NAMALWA (cell line): ENCODE measurements around the gene INPP5A.
"Not testable (repeated sequence)": the region's sequence is repeated elsewhere in the genome, so short reads cannot be mapped to it uniquely, and the experiment has no call there.

ENCODE experiments used
- DNase-seq: peaks from one replicate; pipeline ENCODE4 v3.0.0-alpha.2; 2015; ENCODE audit warnings: low spot score

The INPP5A gene

DNA sequence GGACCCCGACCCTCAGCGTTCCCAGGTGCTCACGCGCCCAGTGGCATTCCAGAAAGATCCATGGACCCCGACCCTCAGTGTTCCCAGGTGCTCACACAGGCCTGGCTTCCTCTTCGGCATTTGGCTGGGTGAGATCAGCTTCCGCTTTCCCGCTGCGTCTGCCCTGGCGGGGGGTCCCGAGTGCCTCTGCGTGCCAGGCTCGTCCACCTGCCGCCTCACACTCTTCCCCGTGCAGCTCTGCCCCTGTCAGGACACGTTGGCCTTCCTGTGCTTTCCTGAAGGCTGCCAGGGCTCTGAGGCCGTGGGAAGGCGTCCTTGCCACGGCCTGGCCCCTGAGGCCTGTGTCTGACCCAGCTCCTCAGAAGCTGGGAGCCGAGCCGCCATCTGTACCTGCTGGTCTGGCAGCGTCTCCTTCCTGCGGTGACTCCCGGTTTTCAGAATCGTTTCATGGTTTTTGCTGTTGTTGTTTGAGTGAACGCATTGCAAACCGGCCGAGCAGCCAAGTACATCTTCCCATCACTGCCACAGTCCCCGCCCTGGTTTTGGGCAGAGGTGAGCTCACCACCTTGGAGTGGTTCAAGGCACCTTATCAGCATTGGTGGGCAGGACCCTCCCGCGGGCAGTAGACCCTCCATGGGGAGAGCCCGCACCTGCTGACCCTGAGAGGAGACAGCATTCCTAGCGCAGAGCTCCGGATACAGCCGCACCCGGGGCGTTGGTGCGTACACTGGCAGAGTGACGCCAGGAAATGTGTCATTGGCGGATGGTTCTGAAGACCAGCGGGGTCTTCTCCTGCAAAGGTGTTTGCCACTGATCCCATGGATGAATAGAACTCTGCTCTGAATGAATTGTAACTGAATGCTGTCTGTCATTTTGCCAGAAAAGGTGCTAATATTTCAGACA is 231.0 kb downstream of the INPP5A start:
- no peak for DNase-seq

DNA sequence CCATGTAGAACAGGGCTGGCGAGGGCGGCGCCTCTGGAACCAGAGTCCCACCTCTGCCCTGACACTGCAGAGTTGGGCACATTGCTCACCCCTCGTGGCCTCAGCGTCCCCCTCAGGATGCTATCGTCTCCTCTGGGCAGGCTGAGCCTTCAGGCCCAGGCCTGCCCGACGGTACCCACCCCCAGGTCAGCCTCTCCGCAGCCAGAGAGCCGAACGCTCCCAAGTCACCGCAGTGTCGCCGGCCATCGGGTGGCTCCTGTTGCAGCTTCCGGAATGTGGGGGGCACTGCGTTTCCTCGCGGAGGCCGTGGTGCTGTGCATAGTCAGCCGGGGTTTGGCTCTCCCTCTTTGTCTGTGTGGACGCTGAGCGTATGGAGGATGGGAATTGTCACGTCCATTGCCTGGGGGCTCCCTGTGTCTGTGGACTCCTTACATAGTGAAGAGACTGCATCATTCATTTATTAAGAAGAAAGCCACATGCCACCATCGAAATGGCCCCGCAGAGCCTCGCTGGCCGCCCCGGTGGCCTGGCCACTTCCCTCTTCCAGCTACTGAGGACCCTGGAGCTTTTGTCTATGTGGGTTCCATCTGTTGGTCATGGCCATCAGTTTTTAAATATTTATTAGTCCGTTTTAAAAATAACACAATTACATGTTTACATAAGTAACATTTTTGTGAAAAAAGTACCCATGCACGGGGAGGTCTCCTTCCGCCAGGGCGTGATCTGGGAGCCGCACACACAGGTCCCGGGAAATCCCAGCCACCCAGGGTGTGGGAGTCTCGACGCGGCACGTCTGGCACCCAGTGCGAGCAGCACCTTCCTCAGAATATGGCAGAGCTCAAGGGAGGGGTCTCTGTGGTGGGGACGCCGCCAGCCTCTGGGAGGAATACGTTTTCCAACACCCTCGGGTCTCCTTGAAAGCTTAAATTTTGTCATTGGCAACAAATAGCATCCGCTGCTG is 232.8 kb downstream of the INPP5A start:
- no peak for DNase-seq

DNA sequence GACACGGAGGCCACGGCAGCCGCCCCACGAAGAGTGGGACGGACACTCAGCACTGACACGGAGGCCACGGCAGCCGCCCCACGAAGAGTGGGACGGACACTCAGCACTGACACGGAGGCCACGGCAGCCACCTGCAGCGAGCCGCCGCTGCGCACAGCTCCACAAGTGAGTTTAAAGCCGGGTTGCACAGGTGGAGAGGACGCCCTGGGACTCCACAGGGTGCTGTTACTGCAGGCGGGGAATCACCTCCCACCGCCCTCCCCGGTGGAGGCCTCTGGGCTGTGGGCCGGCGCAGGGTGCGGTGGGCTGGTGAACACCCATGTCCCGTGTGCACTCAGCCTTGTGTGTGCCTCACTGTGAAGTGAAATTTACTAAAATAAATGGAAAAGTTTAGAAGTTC is 235.2 kb downstream of the INPP5A start:
- not testable (repeated sequence) for DNase-seq

DNA sequence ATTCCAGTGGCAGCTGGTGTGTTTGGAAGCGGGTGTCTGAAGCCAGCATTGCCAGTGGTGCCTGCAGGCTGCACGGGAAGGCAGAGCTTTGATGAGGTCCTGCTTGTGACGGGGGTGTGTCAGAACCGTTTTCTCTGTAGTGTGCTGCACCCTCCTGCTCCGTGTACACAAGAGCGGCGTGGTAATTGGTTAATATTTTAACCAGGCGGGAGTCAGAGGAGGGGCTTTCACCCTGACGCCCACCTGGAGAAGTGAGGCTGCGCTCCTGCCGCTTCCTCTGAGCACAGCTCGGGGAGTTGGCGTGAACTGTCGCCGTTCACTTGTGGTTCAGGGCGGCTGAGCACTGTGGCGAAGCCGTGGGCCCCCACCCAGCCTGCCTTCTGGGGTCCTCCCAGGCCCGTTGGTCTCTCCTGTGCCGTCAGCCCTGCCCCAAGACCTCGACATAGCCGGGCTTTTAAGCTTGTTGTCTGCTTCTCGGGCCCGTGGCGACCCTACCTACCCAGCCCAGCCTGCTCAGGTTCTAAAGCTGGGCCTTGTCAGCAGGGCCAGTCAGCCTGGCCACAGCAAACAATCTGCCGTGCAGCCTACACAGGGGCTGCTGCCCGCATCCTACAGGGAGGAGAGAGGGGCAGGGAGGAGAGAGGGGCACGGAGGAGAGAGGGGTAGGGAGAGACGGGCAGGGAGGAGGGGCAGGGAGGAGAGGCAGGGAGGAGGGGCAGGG is 236.8 kb downstream of the INPP5A start:
- DNase-seq, result no peak

DNA sequence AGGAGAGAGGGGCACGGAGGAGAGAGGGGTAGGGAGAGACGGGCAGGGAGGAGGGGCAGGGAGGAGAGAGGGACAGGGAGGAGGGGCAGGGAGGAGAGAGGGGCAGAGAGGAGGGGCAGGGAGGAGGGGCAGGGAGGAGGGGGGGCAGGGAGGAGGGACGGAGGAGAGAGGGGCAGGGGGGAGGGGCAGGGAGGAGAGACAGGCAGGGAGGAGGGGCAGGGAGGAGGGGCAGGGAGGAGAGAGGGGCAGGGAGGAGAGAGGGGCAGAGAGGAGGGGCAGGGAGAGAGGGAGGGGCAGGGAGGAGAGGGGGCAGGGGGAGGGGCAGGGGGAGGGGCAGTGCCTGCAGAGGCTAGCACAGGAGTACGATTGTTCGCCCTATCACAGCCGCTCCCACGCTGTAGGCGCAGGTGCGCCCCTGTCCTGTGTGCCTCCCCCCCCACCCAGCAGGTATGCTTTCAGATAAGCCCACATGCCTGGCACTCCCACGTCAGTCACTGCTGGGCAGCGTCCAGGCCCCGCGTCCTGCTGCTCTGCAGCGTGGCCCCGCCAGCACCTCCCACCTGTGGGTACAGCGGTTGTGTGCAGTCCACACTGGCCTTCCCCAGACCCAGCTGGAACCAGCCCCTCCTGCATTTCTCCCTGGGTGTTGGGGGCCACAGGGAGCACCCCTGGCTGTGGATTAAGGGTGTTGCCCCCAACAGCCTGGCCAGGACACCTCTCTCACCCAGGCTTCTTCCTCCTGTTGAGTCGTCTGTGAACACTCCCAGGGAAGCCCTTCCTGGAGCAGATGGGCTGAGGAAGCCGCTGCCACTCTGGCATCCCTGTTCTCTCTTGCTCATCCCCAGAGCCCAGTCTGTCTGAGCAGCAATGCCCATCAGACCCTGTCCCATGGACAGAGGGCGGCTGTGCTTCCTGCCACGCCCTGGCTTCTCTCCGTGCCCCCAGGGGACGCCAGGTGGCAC is 237.6 kb downstream of the INPP5A start:
- no peak for DNase-seq

DNA sequence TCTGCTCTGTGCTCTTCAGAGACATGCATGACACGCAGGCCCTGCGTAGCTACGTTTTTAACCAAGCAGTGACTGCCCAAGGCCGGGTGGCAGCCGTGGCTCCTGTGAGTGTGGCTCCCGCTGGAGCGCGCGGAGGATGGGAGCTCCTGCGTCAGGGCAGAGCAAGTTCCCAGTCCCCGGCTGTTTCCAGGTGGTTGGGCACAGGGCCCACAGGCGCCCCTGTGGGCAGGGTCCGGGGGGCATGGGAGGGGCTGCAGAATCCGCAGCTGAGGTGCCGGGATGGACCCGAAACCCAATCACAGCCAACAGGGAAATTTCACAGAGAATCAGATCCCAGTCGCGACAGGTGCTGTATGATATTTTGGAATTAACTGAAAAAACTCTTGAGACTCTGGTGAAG is 238.6 kb downstream of the INPP5A start:
- DNase-seq, result no peak

DNA sequence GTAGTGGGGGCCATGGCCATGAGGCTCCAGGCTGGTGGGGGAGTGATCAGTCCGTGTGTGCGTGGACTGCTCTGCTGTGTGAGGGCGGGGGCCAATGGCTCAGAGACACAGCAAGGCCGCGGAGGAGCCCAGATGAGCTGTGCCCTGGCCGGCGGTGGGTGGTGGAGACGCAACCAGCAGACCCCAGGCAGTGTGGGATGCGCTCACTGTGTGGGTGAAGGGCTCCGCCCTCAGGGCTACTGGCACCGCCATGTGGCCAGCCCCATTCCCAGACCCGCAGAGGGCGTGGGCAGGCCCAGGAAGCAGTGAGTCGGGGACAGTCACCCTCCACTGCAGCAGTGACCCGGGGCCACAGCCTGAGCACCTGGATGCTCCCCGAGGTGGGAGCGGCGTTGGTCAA is 239.2 kb downstream of the INPP5A start:
- no peak for DNase-seq

DNA sequence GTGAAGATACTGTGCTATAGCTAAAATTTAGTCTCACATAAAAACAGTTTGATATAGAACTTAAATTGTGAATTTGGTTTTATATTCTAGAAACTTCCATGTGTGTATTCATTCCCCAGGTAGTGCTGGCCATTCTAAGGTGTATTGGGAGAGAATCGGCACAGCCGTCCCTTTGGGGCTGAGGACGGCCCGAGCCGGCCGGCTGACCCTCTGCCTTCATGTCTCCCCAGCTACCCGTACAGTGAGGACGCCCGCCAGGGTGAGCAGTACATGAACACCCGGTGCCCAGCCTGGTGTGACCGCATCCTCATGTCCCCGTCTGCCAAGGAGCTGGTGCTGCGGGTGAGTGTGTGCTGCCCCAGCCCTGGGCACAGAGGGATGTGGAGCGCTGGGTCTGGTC is 239.9 kb downstream of the INPP5A start:
- DNase-seq, result no peak

DNA sequence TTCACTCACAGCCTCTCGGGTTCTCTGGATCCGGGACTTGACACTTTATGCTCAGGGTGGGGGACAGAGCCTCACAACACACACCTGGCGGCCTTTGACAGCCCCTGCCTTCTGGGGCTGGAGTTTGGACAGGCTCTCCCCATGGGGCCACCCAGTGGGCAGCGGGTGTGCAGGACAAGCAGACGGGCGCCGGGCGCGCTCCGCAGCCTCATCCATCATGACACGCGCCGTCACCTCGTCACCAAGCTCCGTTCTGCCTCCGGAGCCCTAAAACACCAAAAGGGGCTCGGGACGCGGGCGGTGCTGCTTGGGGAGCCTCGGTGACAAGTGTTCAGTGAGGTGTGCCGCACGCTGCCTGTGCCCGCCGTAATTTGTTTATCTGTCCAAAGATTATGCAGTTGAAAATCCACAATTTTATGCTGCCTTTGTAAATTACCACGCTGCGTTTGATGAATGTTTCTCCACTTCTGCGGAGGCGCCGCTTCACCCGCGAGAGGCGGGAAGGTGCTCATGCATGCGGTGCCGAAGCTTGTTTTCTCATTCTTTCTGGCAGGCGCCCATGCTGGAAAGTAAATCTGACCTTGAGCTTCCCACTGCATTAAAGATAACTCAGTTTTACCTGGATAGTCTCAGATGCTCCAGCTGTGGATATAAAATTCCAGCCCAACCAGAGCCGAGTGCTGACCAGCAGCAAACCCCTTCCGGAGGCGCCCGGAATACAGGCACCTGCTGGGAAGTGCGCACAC is 242.1 kb downstream of the INPP5A start:
- no peak for DNase-seq

DNA sequence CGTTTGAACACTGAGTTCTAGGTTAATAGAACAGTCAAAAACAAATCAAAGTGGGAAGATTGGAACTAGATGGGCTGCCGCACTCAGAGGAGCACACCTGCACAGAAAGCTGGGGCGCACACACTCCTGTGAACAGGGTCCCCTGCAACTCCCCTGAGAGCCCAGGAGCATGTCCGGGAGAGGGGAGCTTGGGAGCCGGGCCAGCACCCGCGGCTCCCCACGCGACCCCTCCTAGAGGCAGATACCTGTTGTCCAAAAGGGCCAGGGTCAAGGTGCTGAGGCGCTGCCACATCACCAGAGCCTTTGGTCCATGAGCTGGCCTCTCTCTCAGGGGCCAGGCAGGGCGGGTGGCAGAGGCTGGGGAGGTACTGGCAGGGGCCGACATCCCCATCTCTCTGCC is 242.8 kb downstream of the INPP5A start:
- DNase-seq, result no peak

DNA sequence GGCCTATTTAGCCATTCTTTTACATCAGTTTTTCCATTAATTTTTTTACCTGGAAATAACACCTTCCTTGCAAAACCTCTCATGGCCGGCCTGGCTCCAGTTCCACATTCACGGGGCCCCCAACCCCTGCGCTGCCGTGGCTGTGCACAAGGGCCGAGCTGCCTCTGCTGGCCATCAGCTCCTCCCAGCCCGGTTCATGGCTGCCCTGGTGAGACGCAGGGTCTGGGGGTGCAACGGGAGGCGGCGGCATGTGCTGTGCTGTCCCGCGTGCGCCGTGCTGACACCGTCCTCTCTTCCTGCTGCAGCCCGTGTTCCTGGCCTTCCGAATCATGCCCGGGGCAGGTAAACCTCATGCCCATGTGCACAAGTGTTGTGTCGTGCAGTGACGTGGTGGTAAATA is 244.0 kb downstream of the INPP5A start:
- DNase-seq, result no peak

DNA sequence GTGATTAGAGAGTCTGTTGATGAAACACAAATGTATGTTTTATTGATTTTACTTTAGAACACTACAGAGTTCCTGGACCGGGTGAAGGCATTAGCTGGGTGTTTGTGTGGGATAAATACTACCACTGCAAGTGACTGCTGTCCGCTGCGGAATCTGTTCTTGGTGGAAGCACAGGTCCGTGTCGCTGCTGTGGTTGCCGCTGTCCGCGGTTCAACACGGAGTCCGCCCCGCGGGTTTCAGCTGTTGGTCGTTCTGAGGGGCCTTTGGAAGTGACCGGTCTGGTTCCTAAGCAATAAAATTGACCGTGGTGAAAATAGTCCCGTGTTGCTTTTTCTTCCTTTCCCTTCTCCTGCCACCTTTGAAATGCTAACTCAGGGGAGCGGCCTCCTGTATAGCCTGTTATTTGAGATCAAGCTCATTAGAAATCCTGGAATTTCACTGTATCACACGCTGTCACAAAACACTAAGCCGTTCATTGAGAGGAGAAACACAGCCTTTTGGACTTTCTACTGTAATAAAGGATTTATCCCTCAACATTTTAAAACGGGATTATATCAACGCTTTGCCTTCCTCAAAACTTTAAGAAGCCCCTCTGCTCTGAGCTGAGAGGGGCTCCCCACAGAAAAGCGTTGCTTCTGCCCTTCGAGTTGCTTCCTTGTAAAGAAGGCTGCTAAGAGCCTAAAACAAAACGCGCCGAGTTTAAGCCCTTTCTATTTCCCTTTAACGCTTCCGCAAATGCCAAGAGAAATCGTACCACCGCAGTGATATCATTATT is 245.8 kb downstream of the INPP5A start:
- no peak for DNase-seq

DNA sequence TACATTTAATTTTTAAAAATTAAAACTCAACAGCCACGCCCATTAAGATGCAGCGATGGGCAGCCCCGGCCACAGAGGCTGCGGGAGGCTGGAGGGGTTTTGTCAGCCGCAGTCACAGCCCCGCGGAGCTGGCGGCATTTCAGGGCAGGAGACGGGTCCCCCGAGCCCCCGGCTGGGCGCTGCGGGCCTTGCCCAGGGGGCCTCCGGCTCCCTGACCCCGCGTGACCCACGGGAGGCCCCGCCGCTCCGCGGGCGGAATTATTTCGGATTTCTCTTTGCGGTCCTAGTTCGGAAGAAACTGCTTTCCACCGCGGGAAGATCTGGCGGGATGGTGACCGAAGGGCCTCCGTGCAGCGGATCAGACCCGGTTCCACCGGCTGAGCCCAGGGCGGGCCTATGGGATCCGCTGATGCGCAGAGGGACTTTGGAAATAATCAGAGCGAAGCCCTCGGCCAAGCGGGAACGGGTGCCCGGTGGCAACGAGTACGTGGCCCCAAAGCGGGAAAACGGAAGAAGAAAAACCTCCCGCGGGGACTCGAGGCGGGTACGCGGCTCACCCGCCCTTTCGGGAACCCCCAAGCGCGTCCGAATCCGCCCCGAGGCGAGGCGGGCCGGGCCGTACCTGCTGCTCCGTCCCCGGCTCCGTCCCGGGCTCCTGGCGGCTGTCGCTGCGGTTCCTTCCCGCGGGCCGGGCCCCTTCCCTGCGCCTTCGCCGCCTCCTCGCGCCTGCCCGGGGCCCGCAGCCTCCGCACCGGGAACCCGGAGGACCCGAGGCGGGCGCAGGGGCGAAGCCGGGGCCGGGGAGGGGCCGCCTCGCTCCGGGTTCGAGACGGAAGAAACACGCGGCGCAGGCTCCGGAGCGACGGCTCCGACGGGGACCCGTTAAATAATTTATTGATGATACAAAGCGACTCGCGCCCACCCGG is 246.6 kb downstream of the INPP5A start:
- no peak for DNase-seq

DNA sequence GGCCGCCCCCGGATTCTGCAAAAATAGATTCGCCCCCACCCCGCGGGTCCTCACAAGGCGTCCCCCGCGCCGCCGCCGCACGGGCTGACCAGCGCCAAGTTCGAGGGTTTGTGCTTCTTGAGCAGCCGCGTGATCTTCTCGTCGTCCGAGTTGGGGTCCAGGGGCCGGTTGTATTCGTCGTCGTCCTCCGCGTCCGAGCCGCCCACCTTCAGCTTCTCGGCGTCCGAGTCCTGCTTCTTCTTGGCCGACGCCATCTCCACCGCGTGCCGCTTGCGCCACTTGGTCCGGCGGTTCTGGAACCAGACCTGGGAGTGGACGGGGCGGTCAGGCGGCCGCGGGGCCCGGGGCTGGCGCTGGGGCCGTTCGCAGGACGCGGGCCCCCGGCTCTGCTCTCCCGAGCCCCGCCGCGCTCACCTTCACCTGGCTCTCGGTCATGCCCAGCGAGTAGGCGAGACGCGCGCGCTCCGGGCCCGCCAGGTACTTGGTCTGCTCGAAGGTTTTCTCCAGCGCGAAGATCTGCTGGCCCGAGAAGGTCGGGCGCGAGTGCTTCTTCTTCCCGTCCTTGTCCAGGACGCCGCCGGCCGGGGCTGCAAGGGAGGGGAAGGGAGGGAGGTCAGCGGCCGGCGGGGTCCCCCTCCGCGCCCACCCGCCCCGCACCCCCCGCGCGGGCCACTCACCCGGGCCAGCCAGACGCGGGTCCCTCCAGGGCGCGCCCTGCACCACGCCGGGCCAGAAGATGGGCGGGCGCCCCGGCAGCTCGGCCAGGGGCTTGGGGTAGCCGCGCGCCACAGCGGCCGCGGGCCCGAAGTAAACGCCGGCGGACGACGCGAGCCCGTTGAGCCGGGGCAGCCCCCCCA is 247.5 kb downstream of the INPP5A start:
- no peak for DNase-seq

DNA sequence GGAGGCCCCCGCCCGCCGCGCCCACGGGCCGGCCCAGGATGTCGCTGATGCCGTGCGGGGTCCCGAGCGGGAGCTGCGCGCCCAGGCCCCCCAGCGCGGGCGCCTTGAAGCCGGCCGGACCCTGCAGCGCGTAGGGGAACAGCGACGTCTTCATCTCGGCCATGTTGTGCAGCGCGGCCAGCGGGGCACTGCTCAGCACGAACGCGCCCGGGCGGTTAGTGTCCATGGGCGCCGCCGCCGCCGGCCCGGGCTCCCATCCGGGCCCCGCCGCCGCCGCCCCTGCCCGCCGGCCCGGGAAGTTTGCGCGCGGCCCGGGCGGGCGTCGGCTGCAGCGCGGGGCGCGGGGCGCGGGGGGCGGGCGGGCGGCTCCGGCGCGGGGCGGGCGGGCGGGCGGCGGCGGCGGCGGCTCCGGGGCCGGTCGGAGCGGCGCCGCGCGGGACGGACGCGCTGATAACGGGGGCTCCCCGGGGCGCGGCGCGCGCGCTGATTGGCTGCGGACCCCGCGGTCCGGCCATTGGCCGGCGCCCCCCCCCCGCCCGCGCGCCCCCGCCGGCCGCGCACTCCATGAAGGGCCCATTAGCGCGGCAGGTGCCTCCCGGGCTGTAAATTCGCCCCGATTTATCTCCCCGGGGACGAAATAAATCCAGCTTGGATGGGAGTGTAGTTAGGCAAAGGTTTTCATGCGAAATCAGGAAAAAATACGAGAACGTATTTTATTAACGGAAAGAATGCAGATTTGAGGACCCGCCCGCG is 248.3 kb downstream of the INPP5A start, which contains the start of gene NKX6-2:
Gene NKX6-2 (minus strand): TSS at position 425 of the 753 bp plus-strand sequence. CDS start 199 bp downstream, at position 226.
- no peak for DNase-seq

DNA sequence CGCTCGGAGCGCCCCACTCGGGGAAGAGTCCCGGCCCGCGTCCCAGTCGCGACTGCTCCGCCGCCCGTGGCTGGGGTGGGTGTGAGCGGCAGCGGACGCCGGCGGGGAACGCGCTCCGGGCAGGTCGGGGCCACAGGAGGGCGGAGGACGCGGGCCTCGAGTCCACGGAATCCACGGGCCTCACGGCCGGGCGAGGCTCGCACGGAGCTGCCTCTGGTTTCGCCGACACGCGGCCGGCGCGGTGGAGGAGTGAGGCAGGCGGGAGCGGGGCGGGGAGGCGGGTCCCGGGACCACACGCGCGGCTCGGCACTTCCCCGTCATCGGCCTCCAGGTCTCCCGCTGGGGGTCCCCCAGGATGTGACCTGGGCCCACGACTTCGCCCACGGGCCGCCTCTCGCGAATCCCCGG is 248.9 kb downstream of the INPP5A start:
- DNase-seq, result no peak
